Neural cell (in vitro differentiated cells): ENCODE results near the gene GBE1.

ENCODE experiments used
- CTCF ChIP-seq: fragments of 450-650 bp; IDR thresholded peaks from 2 replicates; pipeline ENCODE4 v1.5.1; 2014; ENCODE audit warnings: antibody characterized with exemption, mild to moderate bottlenecking, moderate library complexity; ENCODE audit not compliant: poor library complexity, severe bottlenecking
- EP300 ChIP-seq: fragments of 450-650 bp; conservative IDR thresholded peaks from 2 replicates; pipeline ENCODE4 v1.6.1; 2014; ENCODE audit warnings: antibody characterized with exemption, mild to moderate bottlenecking, moderate library complexity; ENCODE audit not compliant: poor library complexity, severe bottlenecking
- EZH2 ChIP-seq: fragments of 200-600, 300-800 bp; shearing (Covaris generic), sonication (generic); IDR thresholded peaks from 2 replicates; pipeline ENCODE4 v1.6.1; 2014; ENCODE audit warnings: antibody characterized with exemption, low read length, borderline replicate concordance, mild to moderate bottlenecking; ENCODE audit not compliant: insufficient read depth, poor library complexity, severe bottlenecking
- MXI1 ChIP-seq: fragments of 450-650 bp; conservative IDR thresholded peaks from 2 replicates; pipeline ENCODE4 v1.6.1; 2014; ENCODE audit warnings: antibody characterized with exemption, mild to moderate bottlenecking; ENCODE audit not compliant: poor library complexity, severe bottlenecking
- POLR2AphosphoS5 ChIP-seq: IDR thresholded peaks from 2 replicates; pipeline ENCODE4 v1.6.1; 2012
- RAD21 ChIP-seq: fragments of 450-650 bp; conservative IDR thresholded peaks from 2 replicates; pipeline ENCODE4 v1.6.1; 2014; ENCODE audit warnings: antibody characterized with exemption, mild to moderate bottlenecking, moderate library complexity
- REST ChIP-seq: IDR thresholded peaks from 2 replicates; pipeline ENCODE4 v1.6.1; 2012; ENCODE audit warnings: borderline replicate concordance
- SMC3 ChIP-seq: fragments of 450-650 bp; conservative IDR thresholded peaks from 2 replicates; pipeline ENCODE4 v1.6.1; 2014; ENCODE audit warnings: antibody characterized with exemption, mild to moderate bottlenecking, moderate library complexity; ENCODE audit not compliant: poor library complexity
- TAF1 ChIP-seq: IDR thresholded peaks from 2 replicates; pipeline ENCODE4 v1.6.1; 2012; ENCODE audit warnings: low read depth

- TF ChIP-seq CTCF: no peak
- TF ChIP-seq POLR2AphosphoS5: no peak
- TF ChIP-seq EZH2: no peak
- TF ChIP-seq MXI1: no peak
- no peak for TF ChIP-seq REST
- no peak for TF ChIP-seq TAF1
- no peak for TF ChIP-seq EP300
- no peak for TF ChIP-seq RAD21
- TF ChIP-seq SMC3: no peak
Measured at GRCh38 chr3:81443958-81444357, 317.5 kb downstream of the GBE1 start.
